HG02642 (cell line): ENCODE results near the gene ABCG1.

ENCODE experiments used
- ATAC-seq: cut with Tn5 transposase; IDR thresholded peaks from one replicate; pipeline ENCODE4 v1.9.1; 2021; ENCODE audit warnings: mild to moderate bottlenecking; ENCODE audit not compliant: unreplicated experiment, poor library complexity

ABCG1 gene

DNA sequence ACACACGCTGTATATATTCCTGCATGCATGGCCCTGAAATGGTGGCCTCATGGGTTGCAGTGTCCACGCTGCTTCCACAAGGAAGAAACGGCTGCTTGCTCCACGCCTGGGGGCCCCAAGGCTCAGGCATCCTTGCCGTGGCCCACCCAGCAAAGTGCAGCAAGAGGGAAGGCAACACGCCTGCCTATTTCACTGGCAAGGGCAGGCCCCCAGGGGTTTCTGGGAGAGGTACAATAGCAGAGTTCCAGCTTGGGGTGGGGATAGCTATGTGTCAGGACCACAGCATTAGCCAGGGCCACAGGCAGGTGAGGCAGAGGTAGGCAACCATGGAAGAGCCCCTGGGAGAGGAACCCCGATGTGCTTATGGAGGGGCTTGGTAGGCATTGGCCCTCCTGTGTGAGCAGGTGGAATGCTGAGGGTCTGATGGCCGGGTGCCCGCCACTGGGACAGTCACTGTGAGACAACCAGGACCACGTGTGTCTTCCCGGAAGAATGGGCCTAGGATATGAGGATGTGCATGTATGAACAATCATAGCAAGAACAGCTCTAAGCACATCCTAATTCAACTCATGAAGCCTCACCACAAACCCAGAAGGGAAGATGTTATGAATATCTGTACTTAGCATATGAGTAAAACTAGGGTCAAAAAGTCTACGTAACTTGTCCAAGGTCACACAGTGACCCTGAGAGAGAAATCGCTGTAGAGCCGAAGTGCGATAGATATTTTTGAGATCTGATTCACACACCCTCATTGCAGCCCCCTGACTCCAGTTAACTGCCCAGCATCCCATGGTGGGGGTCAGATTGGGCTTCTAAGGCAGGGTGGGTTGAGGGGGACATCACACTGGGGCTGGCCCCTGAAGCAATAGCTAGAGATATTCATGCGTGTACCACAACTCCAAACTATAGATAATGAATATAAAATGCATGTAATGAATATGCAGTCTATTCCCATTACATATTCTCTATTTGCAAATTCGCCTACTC, 120.1 kb downstream of the ABCG1 start:
- no peak for ATAC-seq

DNA sequence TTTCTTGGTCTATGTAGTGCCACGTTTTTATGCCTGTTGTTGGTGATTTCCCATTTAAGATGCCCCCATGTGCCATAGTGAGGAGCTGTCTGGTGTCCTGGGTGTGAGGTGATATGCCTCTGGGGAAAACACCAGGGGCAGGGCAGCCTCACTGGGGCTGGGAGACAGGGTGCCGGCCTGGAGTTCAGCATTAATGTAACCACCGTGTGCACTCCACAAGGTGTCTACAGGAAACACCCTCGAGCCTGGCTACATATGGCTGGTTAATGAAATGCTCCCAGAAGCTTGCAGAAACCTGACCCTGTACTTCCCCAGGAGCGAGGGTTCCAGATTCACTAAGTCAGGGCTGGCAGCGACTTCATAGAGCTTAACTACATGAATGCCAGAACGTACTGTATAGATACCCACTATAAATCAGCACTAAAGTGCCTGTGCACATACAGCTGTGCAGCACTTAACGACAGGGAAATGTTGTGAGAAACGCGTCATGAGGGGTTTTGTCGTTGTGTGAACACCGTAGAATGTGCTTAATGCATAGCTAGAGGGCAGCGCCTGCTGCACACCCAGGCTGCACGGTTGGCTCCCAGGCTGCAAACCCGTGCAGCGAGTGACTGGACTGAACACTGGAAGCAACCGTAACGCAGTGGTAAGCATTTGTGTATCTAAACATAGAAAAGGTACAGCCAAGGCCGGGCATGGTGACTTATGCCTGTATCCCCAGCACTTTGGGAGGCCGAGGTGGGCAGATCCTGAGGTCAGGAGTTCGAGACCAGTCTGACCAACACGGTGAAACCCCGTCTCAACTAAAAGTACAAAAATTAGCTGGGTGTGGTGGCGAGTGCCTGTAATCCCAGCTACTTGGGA, 121.5 kb downstream of the ABCG1 start:
- no peak for ATAC-seq

DNA sequence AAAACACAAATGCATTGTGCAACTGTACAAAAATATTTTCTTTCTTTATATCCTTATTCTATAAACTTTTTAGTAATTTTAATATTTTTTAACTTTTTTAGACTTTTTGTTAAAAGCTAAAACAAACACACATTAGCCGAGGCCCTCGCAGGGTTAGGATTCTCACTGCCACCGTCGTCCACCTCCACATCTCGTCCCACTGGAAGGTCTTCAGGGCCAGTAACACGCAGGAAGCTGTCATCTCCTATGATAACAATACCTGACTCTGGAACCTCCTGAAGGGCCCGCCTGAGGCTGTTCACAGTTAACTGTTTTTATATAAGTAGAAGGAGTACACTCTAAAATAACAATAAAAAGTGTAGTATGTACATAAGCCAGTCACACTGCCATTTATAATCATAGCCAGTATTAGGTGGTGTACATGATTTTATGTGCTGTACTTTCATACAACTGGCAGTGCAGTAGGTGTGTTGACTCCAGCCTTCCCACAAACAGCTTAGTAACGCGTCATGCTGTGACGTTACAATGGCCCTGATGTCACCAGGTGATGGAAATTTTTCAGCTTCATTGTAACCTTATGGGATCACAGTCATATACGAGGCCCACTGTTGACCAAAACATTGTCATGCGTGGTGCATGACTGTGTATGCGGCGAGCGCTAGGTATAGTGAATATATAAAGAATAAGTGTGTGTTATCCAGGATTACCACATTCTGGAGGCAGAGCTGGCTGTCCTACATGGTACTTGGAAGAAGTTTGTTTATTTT, 123.0 kb downstream of the ABCG1 start:
- no peak for ATAC-seq

DNA sequence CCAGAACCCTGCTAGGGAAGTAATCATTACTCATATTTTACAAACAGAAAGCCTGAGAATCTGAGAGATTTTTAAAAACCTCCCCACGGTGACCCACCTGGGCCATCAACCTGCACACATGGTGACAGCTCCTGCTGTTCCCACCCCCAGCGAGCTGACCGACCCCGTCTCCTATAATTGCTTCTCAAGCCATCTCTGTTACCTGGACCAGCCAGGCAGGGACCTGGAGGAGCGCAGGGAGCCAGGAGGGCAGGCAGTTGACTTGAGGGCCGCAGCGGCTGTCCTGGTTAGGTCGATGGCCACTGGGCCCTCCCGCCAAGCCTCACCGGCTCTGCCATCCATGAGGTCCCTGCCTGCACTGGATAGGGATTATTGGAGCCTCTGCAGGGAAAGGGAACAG, 124.2 kb downstream of the ABCG1 start:
- no peak for ATAC-seq

DNA sequence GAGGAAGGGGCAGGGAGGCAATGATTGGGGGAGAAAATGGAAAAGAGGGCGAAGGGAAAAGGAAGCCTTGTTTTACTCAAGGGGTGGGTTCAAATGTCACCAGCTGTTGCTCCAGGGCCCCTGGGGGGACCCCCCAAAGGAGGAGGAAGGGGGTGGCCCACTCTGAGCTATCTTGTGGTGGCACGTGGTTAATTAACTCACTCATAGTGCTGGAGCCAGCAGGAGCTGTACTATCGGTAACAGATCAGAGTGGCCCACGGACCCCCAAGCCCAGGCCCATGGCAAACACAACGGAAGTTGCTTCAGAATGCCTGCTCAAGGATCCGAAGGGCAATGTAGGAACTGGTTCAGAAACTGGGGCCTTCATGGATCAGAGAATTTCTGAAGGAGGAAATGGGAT, 124.6 kb downstream of the ABCG1 start:
- ATAC-seq, result no peak

DNA sequence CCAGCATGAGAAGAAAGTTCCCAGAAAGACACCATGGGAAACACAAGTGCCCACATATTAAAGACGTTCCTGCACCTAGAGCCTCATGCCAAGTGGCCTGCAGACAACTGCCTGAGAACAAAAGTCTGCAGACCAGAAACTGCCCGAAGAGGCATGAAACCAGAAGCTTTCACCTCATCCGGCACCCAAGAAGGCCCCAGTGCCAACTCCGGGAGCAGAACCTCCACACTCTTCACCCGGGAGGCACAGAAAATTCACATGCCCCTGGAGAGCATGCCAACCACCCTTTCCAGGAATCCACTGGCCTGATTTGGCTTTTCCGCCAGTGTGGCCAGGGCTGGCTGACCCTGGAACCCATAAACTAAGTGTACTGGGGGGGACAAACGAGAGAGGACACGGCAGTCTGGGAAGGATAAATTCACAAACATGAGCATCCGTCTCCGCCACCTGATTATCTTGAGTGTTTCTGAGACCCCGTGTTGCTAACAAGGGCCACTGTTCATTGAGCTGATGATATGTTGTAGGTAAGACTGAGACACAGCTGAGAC, 125.1 kb downstream of the ABCG1 start:
- no peak for ATAC-seq

DNA sequence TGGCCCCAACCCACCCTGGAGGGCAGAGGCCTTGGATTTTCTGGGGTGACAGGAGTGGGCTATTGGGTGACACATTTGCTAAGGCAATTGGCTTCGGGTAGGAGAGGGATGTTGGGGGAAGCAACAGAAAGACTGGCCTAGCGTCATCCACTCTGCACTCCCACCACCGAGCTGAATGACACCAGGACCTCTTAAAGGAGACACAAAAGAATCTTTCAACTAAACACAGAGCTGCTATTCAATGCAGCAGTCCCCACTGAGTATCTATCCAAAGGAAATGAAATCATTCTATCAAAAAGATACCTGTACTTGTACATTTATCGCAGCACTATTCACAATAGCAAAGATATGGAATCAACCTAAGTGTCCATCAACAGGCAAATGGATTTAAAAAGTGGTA, 125.7 kb downstream of the ABCG1 start:
- ATAC-seq, result no peak

DNA sequence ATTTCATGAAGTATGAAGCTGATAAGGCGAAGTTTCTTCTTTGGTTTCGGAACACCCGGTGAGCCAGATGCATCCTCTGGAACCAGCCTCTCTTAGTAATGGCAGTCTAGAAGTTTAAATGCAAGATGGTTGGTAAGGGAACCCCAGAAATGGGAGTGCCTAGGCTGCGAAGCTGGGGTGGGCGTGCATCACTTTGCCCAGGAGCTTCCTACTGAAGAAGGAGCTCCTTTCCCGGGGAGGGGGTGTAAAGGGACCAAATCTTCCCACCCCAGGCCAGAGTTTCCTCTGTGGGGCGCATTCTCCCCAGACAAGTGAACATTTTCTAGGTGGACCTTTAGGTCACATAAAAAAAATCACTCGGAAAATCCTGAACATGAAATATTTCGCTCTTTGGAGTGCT, 127.5 kb downstream of the ABCG1 start:
- ATAC-seq, result no peak
